Measurements from ENCODE around the gene GRWD1.

The GRWD1 gene

DNA sequence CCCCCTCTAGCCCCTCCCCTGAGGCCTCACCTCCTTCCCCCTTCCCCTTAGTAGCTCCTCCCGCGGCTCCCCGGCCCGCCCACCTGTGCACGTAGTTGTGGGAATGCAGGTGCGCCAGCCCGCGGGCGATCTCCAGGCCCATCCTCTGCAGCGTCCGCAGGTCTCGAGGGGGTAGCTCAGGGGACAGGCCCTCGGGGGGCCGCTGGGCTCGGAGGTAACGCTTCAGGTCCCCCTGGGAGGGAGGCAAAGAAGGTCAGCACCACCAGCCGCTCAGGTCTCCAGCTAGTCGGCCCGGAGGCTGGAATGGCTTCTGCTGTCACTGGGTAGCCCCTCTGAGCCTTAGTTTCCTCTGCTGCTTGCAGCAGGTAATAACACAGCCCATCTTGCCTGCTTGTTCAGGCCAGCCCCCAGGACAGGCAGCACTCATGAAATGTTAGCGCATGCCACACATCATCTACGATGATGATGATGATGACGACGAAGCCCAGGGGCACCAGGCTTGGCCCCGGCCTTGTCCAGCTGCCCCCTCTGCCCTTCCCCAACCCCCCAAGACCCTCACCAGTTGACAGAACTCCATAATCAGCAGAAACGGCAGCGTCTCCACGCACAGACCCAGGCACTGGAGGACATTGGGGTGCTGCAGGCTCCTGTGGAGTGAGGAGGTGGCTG lies 56.7 kb downstream of the GRWD1 start:
- DNase-seq = no peak
- H3K36me3 ChIP-seq (ENCODE audit: control insufficient read depth in 1 of 2, insufficient read depth in 2 of 2, low read depth in 1 of 2, low read length in 2 of 2) = no peaks in the 10 kb centered on the region
- no peak overlapping the region for H3K4ac ChIP-seq (ENCODE audit: low read depth in 1 of 2, low read length in 2 of 2)
- no peak overlapping the region for H3K4me3 ChIP-seq (ENCODE audit: insufficient read depth in 1 of 2, low read depth in 1 of 2, low read length in 2 of 2)
- H2AFZ ChIP-seq (ENCODE audit: low read depth, low read length) = no peak overlapping the region
- no peak overlapping the region for H2BK15ac ChIP-seq (ENCODE audit: low read depth, poor library complexity, severe bottlenecking)
- peak overlapping the region in 1 of 2 experiments; percentile 11 for H3K18ac ChIP-seq (ENCODE audit: low read depth in 1 of 2, low read length in 2 of 2)
- H4K91ac ChIP-seq (ENCODE audit: low read length) = no peak overlapping the region
- H3K9me3 ChIP-seq (ENCODE audit: control insufficient read depth, low read length) = no peaks in the 10 kb centered on the region
- H2BK120ac ChIP-seq (ENCODE audit: low read depth, low read length) = no peak overlapping the region
- no peak overlapping the region for H3K23ac ChIP-seq (ENCODE audit: low read length in 2 of 2)
- peak overlapping the region; percentile 45 for H4K8ac ChIP-seq (ENCODE audit: low read length)
- H3K27ac ChIP-seq (ENCODE audit: low read length, poor library complexity, severe bottlenecking) = no peak overlapping the region
- H3K79me1 ChIP-seq (replicated peaks; ENCODE audit: low read length, poor library complexity, severe bottlenecking) = no peaks in the 10 kb centered on the region
- no peak overlapping the region for H3K9ac ChIP-seq (ENCODE audit: low read length)
- WGBS = 28% methylated on average over 24 of the region's 27 CpGs
- no peak overlapping the region for H2AK5ac ChIP-seq (ENCODE audit: low read length, severe bottlenecking)
- no peak overlapping the region for H2BK12ac ChIP-seq (ENCODE audit: low read length in 2 of 2)
- no peak overlapping the region for H3K4me2 ChIP-seq (ENCODE audit: low read length, poor library complexity, severe bottlenecking)
- H2BK5ac ChIP-seq (ENCODE audit: low read depth, low read length, poor library complexity, severe bottlenecking) = no peak overlapping the region
- H3K4me1 ChIP-seq (ENCODE audit: control insufficient read depth, insufficient read depth, low read depth, low read length) = peaks cover 14% of the 10 kb centered on the region
- peak overlapping the region in 1 of 2 experiments; percentile 19 for H3K14ac ChIP-seq (ENCODE audit: low read length in 2 of 2)
- H3K27me3 ChIP-seq (ENCODE audit: control insufficient read depth in 1 of 2, insufficient read depth in 1 of 2, low read length in 2 of 2) = peaks cover 21 to 36% of the 10 kb centered on the region in 2 experiments

GRCh38 chr19:48506138-48506733 lies 60.5 kb downstream of the GRWD1 start:
- H2BK5ac ChIP-seq (ENCODE audit: low read depth, low read length, poor library complexity, severe bottlenecking) = no peak overlapping the region
- H3K4me2 ChIP-seq (ENCODE audit: low read length, poor library complexity, severe bottlenecking) = no peak overlapping the region
- WGBS = 90% methylated on average over 5 of the region's 5 CpGs
- H2BK12ac ChIP-seq (ENCODE audit: low read length in 2 of 2) = no peak overlapping the region
- peaks cover 10% of the 10 kb centered on the region for H3K4me1 ChIP-seq (ENCODE audit: control insufficient read depth, insufficient read depth, low read depth, low read length)
- H2AK5ac ChIP-seq (ENCODE audit: low read length, severe bottlenecking) = no peak overlapping the region
- no peak overlapping the region for H2AFZ ChIP-seq (ENCODE audit: low read depth, low read length)
- no peaks in the 10 kb centered on the region for H3K9me3 ChIP-seq (ENCODE audit: control insufficient read depth, low read length)
- no peak overlapping the region for H2BK15ac ChIP-seq (ENCODE audit: low read depth, poor library complexity, severe bottlenecking)
- DNase-seq = peak; percentile 62
- no peak overlapping the region for H3K27ac ChIP-seq (ENCODE audit: low read length, poor library complexity, severe bottlenecking)
- peaks cover 31 to 38% of the 10 kb centered on the region in 2 experiments for H3K27me3 ChIP-seq (ENCODE audit: control insufficient read depth in 1 of 2, insufficient read depth in 1 of 2, low read length in 2 of 2)
- no peak overlapping the region for H2BK120ac ChIP-seq (ENCODE audit: low read depth, low read length)
- no peaks in the 10 kb centered on the region for H3K36me3 ChIP-seq (ENCODE audit: control insufficient read depth in 1 of 2, insufficient read depth in 2 of 2, low read depth in 1 of 2, low read length in 2 of 2)
- no peak overlapping the region for H3K4me3 ChIP-seq (ENCODE audit: insufficient read depth in 1 of 2, low read depth in 1 of 2, low read length in 2 of 2)
- no peaks in the 10 kb centered on the region for H3K79me1 ChIP-seq (replicated peaks; ENCODE audit: low read length, poor library complexity, severe bottlenecking)
- no peak overlapping the region for H4K8ac ChIP-seq (ENCODE audit: low read length)
- no peak overlapping the region for H3K14ac ChIP-seq (ENCODE audit: low read length in 2 of 2)
- no peak overlapping the region for H4K91ac ChIP-seq (ENCODE audit: low read length)
- H3K23ac ChIP-seq (ENCODE audit: low read length in 2 of 2) = no peak overlapping the region
- no peak overlapping the region for H3K18ac ChIP-seq (ENCODE audit: low read depth in 1 of 2, low read length in 2 of 2)
- no peak overlapping the region for H3K9ac ChIP-seq (ENCODE audit: low read length)
- H3K4ac ChIP-seq (ENCODE audit: low read depth in 1 of 2, low read length in 2 of 2) = no peak overlapping the region

All from mesenchymal stem cell (in vitro differentiated cells and primary cell).